GM12864 (cell line): Measurements from ENCODE around the gene ST3GAL4.

Experiments
- DNase-seq: peaks from one replicate; pipeline ENCODE4 v3.0.0-alpha.2; 2011; ENCODE audit warnings: low read depth
- H3K4me3 ChIP-seq: 2 replicates; pipeline ENCODE4 v1.5.1; 2011; ENCODE audit warnings: mild to moderate bottlenecking, low read depth, low read length, control low read depth
- TF ChIP-seq, protein P1 (sequence below): IDR thresholded peaks from 2 replicates; pipeline ENCODE4 v1.5.1; 2011; ENCODE audit warnings: low read depth, mild to moderate bottlenecking, moderate library complexity, low read length, control low read depth, inconsistent platforms; ENCODE audit errors: missing control alignments

Gene ST3GAL4

GRCh38 chr11:126407101-126407521, 51.6 kb downstream of the ST3GAL4 start:
- TF ChIP-seq, protein P1, sequence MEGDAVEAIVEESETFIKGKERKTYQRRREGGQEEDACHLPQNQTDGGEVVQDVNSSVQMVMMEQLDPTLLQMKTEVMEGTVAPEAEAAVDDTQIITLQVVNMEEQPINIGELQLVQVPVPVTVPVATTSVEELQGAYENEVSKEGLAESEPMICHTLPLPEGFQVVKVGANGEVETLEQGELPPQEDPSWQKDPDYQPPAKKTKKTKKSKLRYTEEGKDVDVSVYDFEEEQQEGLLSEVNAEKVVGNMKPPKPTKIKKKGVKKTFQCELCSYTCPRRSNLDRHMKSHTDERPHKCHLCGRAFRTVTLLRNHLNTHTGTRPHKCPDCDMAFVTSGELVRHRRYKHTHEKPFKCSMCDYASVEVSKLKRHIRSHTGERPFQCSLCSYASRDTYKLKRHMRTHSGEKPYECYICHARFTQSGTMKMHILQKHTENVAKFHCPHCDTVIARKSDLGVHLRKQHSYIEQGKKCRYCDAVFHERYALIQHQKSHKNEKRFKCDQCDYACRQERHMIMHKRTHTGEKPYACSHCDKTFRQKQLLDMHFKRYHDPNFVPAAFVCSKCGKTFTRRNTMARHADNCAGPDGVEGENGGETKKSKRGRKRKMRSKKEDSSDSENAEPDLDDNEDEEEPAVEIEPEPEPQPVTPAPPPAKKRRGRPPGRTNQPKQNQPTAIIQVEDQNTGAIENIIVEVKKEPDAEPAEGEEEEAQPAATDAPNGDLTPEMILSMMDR = no peak
- no peak overlapping the region for H3K4me3 ChIP-seq
- DNase-seq = no peak

DNA sequence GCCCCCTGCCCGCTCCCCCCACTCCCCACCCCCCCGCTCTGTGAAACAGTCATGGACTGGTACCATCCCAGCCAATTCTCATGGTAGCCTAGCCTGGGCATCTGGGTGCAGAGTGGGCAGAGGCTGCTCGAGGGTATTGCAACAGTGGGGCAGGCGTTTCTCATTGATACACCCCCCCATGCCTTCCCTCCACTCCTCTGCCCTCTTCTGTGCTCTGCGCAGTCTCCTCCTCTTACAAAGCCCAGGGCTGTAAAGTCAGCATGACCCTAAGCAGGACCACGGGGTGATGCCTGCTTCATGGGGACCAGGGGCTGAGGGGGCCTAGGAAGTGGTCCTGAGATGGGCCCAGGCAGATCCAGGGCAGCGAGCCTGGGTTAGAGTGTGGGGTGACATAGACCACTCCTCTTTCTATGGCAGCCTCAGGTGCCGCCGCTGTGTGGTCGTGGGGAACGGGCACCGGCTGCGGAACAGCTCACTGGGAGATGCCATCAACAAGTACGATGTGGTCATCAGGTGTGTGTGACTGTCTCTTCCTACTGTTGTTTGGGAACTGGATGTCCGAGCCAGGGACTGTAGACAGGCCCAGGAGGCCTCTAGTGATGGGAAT, 52.3 kb downstream of the ST3GAL4 start:
- DNase-seq = no peak

GRCh38 chr11:126408496-126408895, 53.0 kb downstream of the ST3GAL4 start:
- no peak overlapping the region for H3K4me3 ChIP-seq
- no peak for DNase-seq
- TF ChIP-seq, protein P1 = no peak

More for the DNA sequence above, 52.3 kb downstream of the ST3GAL4 start:
- no peak overlapping the region for H3K4me3 ChIP-seq
- TF ChIP-seq, protein P1 = no peak

GRCh38 chr11:126408901-126409619, 53.6 kb downstream of the ST3GAL4 start:
- no peak for DNase-seq

DNA sequence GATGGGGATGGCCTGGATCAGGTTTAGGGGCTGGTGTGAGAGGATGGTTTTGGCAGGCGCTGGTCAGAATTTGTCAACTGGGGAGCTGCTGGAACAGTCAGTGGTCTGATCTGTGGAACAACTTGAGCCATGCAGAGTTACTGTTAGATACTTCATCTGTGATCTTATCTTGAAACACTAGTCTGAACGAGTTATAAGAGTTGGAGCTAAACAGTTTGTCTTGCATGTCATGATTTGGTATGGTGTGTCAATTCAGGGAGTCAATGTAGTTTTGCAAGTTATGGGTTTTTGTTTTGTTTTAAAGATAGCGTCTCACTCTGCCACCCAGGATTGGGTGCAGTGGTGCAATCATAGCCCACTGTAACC, 54.1 kb downstream of the ST3GAL4 start:
- no peak overlapping the region for H3K4me3 ChIP-seq
- TF ChIP-seq, protein P1 = no peak
- DNase-seq = no peak

More at GRCh38 chr11:126408901-126409619, 53.6 kb downstream of the ST3GAL4 start:
- TF ChIP-seq, protein P1 = no peak
- no peak overlapping the region for H3K4me3 ChIP-seq

DNA sequence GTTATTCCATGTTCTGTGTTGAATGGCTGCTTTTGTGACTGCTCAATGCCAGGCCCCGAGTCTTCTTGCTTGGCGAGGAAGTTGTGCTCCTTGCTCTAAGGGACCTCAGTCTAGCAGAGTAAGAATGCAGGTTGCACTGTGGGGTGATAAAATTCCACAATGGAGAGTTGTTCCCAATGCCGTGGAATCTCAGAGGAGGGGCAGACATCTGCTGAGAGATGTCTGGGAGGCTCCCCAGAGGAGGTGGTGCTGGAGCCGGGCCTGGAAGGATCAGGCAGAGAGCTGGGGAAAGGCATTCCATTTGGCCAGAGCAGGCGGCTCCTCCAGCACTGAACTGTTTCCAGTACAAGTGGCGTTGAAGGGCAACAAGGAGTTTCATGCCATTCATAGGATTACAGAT, 55.2 kb downstream of the ST3GAL4 start:
- TF ChIP-seq, protein P1 = no peak
- DNase-seq = no peak
- no peak overlapping the region for H3K4me3 ChIP-seq

DNA sequence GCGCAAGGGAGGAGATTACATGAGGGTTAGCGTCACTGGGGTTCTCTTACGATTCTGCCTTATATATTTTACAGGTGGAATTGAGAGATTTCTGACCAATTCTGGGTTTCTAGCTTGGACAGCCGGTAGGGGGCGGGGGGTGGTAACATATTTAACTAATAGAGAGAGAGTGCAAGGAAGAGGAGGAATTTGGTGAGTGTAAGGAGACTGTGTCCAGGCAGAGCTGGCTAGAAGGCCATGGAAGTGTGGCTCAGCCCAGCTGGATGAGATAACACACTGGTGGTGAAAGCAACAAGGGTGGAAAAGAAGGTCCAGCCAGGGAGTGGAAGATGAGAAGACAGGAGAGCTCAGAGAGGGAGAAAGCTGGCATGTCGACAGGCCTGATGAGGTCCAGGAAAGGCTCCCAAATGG, 56.5 kb downstream of the ST3GAL4 start:
- TF ChIP-seq, protein P1 = no peak
- no peak overlapping the region for H3K4me3 ChIP-seq
- DNase-seq = no peak
